ENCODE measurements around the gene FRAT2.

The FRAT2 gene

DNA sequence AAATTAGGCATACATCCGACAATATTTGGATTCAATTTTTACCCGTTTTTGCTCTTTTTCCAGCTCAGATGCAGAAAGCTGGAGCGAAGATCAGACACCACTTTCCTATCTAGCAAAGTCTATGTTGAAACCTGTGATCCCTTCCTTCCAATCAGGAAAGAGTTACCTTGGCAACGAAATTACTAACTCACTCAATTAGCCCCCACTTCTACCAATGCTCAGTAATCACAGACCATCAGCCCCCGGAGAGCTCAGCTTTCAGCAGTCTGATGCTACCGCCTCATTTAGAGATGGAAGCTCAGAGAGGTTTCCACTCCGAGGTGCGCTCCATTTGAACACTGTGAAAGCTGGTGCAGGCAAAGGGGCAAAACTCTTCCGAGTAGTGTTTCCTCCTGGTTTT, 8.8 kb downstream of the FRAT2 start:
- DNase-seq, result no peak
- TF ChIP-seq GATA1 (IDR thresholded peaks at IDR 0.05; ENCODE audit: low read depth, low read length) (no peak), POLR2A (IDR thresholded peaks at IDR 0.05; ENCODE audit: low read length) (peak; percentile 13)

DNA sequence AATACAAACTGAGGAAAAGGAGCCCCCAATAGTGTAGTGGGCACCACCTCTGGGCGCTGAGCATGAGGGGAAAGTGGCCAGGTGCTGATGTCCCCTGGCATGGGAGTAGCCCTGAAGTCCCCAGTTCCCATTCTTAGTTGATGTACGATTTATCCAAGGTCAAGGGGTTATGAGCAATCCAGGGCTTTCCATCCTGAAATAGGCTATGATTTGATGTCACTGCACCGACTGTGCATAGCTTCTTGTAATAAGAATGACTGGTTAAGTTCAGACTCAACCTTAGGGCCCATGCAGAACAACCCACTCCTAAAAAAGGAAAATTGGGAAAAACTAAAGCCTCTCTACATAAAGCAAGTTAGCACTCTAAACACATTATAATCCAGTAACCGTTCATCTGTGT, 11.0 kb downstream of the FRAT2 start:
- DNase-seq, result no peak
- no peak for TF ChIP-seq POLR2A (IDR thresholded peaks at IDR 0.05; ENCODE audit: low read length)
- no peak for TF ChIP-seq GATA1 (IDR thresholded peaks at IDR 0.05; ENCODE audit: low read depth, low read length)

DNA sequence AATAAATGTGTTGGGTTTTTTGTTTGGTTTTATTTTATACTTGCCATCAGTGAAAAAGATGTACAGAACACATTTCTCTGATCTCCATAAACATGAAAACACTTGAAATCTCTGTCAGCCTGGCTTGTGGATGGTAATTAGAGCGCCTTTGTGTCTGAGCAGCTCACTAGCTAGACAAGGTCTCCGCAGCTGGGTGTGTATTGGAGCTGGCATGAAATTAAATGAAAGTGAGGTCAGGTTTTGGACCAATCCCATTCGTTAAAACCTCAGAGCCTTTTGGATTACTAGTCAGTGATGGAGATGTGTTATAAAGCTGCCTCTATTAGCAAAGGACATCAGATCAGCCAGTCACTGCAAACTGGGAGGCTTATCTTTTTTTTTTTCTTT, 12.7 kb downstream of the FRAT2 start:
- TF ChIP-seq GATA1 (IDR thresholded peaks at IDR 0.05; ENCODE audit: low read depth, low read length) (no peak), POLR2A (IDR thresholded peaks at IDR 0.05; ENCODE audit: low read length) (peak; percentile 5)
- DNase-seq, result no peak

DNA sequence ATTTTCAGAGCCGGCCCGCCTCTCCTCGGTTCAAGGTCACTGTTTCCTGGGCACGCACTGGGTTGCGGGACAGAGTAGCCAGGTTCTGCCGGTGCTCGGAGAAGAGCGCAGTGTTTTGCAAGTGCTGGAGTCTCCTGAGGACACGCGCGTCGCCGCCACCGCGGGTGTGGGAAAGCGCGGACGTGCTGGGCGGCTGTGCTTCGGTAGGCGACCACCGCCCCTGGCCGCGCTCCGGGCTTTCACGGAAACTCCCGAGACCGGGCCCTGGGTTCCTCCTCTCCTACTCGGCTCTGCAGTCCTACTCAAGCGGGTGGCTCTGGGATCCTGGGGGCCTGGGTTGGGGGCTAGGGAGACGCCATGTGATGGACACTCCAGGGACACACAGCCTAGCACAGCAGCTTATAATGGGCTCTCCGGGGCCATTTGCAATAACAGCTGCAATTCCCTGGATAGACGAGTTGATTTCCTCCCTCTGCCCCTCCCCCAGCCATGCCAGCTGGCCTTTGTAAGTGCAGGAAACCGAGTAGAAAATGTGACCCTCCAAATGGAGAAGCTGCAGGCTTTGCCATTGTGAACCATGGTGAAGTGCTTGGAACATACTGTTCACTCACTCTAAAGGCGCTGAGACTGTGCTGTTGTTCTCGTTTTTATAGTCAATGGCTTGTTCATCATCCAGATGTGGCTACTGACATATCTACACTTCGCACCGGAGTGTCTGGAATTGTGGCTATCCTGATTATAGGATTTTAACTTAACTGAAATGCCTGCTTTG, 13.3 kb downstream of the FRAT2 start:
- peak; percentile 56 to 59 for DNase-seq
- TF ChIP-seq GATA1 (IDR thresholded peaks at IDR 0.05; ENCODE audit: low read depth, low read length) (no peak), POLR2A (IDR thresholded peaks at IDR 0.05; ENCODE audit: low read length) (no peak)

DNA sequence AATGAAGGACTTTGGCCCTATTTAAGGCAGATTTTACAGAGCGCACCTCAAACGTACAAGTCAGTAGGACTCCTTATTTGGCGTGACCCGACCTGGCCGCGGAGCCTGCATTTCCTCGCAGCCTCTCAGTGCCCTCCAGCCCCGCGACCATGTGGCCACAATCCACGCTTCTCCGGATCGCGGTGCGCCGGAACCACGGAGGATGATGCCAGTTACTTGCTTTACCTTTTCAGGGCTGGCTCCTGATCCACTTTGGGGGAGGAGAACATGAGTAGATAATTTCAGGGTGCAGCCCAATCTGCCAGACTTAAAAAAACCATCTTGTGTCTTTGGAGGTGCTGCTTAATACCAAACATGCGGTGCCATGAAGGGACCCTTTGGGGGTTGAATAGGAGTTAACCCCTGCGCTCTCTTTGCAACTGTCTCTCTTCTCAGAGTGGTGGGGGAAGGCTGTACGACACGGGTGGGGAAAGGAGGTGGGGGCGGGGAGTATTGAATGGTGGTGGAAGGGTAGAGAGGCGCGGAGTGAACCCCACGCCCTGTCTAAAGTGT, 14.0 kb downstream of the FRAT2 start:
- no peak for TF ChIP-seq POLR2A (IDR thresholded peaks at IDR 0.05; ENCODE audit: low read length)
- DNase-seq, result peak; percentile 66 to 69

DNA sequence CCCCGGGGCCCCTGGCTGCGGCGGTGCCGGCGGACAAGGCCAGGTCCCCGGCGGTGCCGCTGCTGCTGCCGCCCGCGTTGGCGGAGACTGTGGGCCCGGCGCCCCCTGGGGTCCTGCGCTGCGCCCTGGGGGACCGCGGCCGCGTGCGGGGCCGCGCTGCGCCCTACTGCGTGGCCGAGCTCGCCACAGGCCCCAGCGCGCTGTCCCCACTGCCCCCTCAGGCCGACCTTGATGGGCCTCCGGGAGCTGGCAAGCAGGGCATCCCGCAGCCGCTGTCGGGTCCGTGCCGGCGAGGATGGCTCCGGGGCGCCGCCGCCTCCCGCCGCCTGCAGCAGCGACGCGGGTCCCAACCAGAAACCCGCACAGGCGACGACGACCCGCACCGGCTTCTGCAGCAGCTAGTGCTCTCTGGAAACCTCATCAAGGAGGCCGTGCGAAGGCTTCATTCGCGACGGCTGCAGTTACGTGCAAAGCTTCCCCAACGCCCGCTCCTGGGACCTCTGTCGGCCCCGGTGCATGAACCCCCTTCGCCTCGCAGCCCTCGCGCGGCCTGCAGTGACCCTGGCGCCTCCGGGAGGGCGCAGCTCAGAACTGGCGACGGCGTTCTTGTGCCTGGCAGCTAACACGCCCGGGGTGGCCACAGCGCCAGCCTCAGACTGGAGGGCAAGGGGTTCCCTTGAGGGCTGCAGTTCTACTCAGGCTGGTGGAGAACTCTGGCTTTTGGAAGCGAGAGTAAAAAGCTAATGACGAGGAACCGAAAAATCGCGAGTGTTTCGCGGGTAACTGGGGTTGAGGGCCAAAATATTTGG, 14.7 kb downstream of the FRAT2 start:
- no peak for TF ChIP-seq GATA1 (IDR thresholded peaks at IDR 0.05; ENCODE audit: low read depth, low read length)
- TF ChIP-seq POLR2A (IDR thresholded peaks at IDR 0.05; ENCODE audit: low read length), result no peak
- DNase-seq, result peak; percentile 79 to 81

DNA sequence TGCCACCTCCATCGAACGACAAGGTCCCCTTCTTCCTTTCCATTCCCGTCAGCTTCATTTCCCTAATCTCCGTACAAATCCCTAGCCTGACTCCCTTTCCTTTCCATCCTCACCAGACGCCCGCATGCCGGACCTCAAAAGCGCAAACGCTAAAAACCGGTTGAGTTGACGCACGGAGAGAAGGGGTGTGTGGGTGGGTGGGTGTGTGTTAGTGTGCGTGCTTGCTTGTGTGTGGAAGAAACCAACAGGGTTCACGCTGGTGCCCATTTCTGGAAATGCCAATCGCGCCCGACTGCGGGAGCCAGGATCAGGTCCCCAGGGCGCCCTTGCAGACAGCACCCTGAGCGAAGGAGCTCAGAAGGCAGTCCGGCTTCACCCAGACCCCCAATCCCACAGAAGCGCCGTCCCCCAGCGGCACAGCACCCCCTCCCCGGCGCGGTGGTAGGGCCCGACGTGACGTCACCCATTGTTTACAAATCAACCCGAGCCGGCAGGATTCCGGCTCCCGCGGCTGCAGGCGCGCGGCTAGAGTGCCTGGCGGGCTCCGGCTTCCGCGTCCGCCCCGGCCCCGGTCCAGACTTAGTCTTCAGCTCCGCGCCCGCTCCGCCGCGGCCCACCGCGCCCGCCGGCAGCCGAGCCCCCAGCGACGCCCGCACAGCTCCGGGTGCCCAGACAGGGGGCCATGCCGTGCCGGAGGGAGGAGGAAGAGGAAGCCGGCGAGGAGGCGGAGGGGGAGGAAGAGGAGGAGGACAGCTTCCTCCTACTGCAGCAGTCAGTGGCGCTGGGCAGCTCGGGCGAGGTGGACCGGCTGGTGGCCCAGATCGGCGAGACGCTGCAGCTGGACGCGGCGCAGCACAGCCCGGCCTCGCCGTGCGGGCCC, 15.5 kb downstream of the FRAT2 start, which contains the start of gene FRAT1:
Gene FRAT1, plus strand, starts transcription at position 500 of the 880 bp plus-strand sequence. Its CDS starts 183 bp downstream, at position 683.
- peak; percentile 81 for TF ChIP-seq POLR2A (IDR thresholded peaks at IDR 0.05; ENCODE audit: low read length)
- TF ChIP-seq GATA1 (IDR thresholded peaks at IDR 0.05; ENCODE audit: low read depth, low read length), result no peak
- DNase-seq, result peak; percentile 93 to 95

- DNase-seq, result no peak
- TF ChIP-seq GATA1 (IDR thresholded peaks at IDR 0.05; ENCODE audit: low read depth, low read length) (no peak), POLR2A (IDR thresholded peaks at IDR 0.05; ENCODE audit: low read length) (no peak)
Observed at GRCh38 chr10:97314671-97315070, 19.9 kb downstream of the FRAT2 start.

DNA sequence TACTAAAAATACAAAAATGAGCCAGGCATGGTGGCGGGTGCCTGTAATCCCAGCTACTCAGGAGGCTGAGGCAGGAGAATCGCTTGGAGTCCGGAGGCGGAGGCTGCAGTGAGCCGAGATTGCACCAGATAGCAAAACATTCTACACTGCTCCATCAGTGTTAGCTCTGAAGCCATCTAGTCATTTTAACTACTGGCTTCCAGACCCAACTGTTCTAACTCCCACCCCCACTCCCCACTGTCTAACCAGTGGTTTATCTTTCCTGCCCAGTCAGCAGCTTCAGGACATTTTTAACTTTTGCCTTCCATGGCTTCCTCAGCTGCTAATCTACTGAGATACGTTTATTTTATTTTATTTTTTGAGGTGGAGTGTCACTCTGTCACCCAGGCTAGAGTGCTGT, 21.6 kb downstream of the FRAT2 start:
- DNase-seq, result peak in 1 of 2 experiments; percentile 69
- TF ChIP-seq POLR2A (IDR thresholded peaks at IDR 0.05; ENCODE audit: low read length) (no peak), GATA1 (IDR thresholded peaks at IDR 0.05; ENCODE audit: low read depth, low read length) (no peak)

DNA sequence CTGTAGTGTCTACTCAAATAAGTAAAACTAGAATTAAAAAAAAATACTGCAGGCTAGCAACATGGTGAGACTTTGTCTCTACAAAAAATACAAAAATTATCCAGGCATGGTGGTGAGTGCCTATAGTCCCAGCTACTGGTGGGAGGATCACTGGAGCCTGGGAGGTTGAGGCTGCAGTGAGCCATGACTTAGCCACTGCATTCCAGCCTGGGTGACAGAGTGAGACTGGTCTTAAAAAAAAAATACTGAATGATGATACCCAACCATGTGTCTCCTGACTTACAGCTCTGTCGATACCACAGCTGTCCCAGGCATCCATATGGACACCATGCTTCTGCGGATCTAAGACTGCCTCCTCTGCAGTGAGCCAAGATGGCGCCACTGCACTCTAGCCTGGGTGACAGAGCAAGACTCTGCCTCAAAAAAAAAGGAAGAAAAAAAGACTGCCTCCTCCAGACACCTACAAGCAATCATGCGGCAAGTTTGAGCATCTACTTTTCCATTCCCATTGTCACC, 23.4 kb downstream of the FRAT2 start:
- TF ChIP-seq POLR2A (IDR thresholded peaks at IDR 0.05; ENCODE audit: low read length), result no peak
- no peak for TF ChIP-seq GATA1 (IDR thresholded peaks at IDR 0.05; ENCODE audit: low read depth, low read length)
- no peak for DNase-seq

GRCh38 chr10:97307866-97308780, 26.4 kb downstream of the FRAT2 start:
- DNase-seq, result no peak
- no peak for TF ChIP-seq GATA1 (IDR thresholded peaks at IDR 0.05; ENCODE audit: low read depth, low read length)
- no peak for TF ChIP-seq POLR2A (IDR thresholded peaks at IDR 0.05; ENCODE audit: low read length)

- TF ChIP-seq GATA1 (IDR thresholded peaks at IDR 0.05; ENCODE audit: low read depth, low read length) (no peak), POLR2A (IDR thresholded peaks at IDR 0.05; ENCODE audit: low read length) (no peak)
Observed at GRCh38 chr10:97307441-97307840, 27.1 kb downstream of the FRAT2 start.

More at GRCh38 chr10:97307441-97307840, 27.1 kb downstream of the FRAT2 start:
- no peak for DNase-seq
